ENCODE measurements around the gene EXOC5.
A peak's percentile ranks its signal among the peaks of the same experiment; 100 is the strongest.

The EXOC5 gene

GRCh38 chr14:57268161-57269069 is at the start of gene EXOC5, which contains the start of gene AP5M1:
Gene EXOC5 (minus strand): TSS chr14:57268905. CDS start chr14:57268648, 257 bp downstream.
Gene AP5M1 (plus strand): TSS chr14:57268971. CDS start chr14:57269315, 344 bp downstream.
- H3K27me3 Mint-ChIP-seq, result no peaks in the 10 kb centered on the region
- peak within 1 kb of the TSS; percentile 92 to 100 for H3K4me3 Mint-ChIP-seq
- H3K27ac Mint-ChIP-seq, result peak within 1 kb of the TSS; percentile 100
- peak; percentile 91 for DNase-seq
- no peaks in the 10 kb centered on the region for H3K9me3 Mint-ChIP-seq
- ATAC-seq (replicated peaks), result peak; percentile 90 to 92
- peaks cover 11 to 15% of the 10 kb centered on the region in 2 donors for H3K36me3 Mint-ChIP-seq
- peaks cover 28 to 48% of the 10 kb centered on the region in 2 donors for H3K4me1 Mint-ChIP-seq

DNA sequence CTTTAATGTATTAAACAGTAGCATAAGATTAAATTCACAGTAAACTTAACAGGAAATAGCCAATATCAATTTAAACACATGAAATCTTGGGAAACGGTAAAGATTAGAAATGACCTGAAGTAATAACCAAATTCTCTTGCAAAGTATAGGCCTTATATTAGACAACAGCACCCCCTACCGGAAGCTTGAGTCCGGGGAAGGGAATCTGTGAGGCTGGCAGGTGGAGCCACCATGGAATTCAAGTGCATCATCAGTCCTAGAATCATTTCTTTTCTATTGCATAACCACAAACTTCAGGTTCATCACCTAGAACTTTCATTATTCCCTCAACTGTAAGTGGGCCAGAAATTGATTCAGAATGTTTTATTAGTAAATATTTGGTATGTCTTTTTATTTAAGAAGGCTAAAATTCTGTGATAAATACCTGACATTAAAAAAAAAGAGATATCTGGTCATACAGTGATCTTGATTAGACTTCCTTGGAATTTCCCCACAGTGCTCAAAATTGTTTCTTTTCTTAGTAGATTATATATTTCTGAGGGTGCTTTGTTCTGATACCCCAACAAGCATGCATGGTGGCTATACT is 48.6 kb upstream of the EXOC5 start:
- Mint-ChIP-seq H3K4me1 (peaks cover 2 to 6% of the 10 kb centered on the region in 2 donors), H3K27ac (no peak overlapping the region), H3K27me3 (peaks cover 0 to 6% of the 10 kb centered on the region in 2 donors), H3K4me3 (no peak overlapping the region), H3K36me3 (no peaks in the 10 kb centered on the region), H3K9me3 (peaks cover 5% of the 10 kb centered on the region in 2 donors)
- DNase-seq, result peak; percentile 42
- ATAC-seq (replicated peaks), result peak; percentile 69 to 74

DNA sequence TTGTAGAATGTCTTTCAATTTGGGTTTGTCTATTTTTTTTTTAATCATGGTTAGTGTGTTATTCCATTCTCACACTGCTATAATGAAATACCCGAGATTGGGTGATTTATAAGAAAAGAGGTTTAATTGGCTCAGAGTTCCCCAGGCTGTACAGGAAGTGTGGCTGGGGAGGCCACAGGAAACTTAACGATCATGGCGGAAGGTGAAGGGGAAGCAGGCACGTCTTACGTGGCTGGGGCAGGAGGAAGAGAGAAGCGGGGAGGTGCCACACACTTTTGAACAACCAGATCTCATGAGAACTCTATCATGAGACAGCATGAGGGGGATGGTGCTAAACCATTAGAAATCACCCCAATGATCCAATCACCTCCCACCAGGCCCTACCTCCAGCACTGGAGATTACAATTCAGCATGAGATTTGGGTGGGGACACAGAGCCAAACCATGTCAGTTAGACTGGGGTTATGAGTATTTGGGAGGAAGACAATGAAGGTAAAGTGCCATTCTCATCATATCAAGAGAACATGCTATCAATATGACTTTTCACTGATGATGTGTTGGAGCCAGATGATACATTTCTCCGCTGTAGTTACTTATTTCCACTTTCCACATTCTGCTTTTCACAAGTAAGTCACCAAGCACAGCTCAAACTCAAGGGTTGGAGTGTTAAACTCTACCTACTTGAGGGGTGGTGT is 45.8 kb upstream of the EXOC5 start:
- DNase-seq (no peak), ATAC-seq (replicated peaks) (no peak)
- Mint-ChIP-seq H3K27me3 (peaks cover 0 to 6% of the 10 kb centered on the region in 2 donors), H3K4me3 (no peak overlapping the region), H3K36me3 (no peaks in the 10 kb centered on the region), H3K9me3 (peaks cover 5% of the 10 kb centered on the region in 2 donors), H3K4me1 (peaks cover 2 to 6% of the 10 kb centered on the region in 2 donors), H3K27ac (no peak overlapping the region)

- Mint-ChIP-seq H3K9me3 (no peaks in the 10 kb centered on the region), H3K27ac (no peak overlapping the region), H3K27me3 (peaks cover 15 to 24% of the 10 kb centered on the region in 2 donors), H3K4me3 (no peak overlapping the region), H3K36me3 (no peaks in the 10 kb centered on the region), H3K4me1 (no peaks in the 10 kb centered on the region)
- no peak for DNase-seq
- ATAC-seq (replicated peaks), result no peak
Measured at GRCh38 chr14:57302883-57303282, 34.2 kb upstream of the EXOC5 start.

- Mint-ChIP-seq H3K9me3 (no peaks in the 10 kb centered on the region), H3K27me3 (peaks cover 8 to 10% of the 10 kb centered on the region in 2 donors), H3K36me3 (peaks cover 0 to 2% of the 10 kb centered on the region in 2 donors), H3K27ac (no peak overlapping the region), H3K4me1 (no peaks in the 10 kb centered on the region), H3K4me3 (no peak overlapping the region)
- ATAC-seq (replicated peaks) (no peak), DNase-seq (no peak)
Measured at GRCh38 chr14:57299511-57299910, 30.8 kb upstream of the EXOC5 start.

GRCh38 chr14:57297852-57298251 is 29.1 kb upstream of the EXOC5 start:
- H3K4me3 Mint-ChIP-seq, result no peak overlapping the region

GRCh38 chr14:57295239-57295638 is 26.5 kb upstream of the EXOC5 start:
- Mint-ChIP-seq H3K9me3 (no peaks in the 10 kb centered on the region), H3K36me3 (peaks cover 0 to 2% of the 10 kb centered on the region in 2 donors), H3K4me3 (no peak overlapping the region), H3K27me3 (no peaks in the 10 kb centered on the region), H3K27ac (no peak overlapping the region), H3K4me1 (no peaks in the 10 kb centered on the region)
- ATAC-seq (replicated peaks) (no peak), DNase-seq (no peak)

More at GRCh38 chr14:57297852-57298251, 29.1 kb upstream of the EXOC5 start:
- ATAC-seq (replicated peaks), result no peak
- DNase-seq, result no peak
- H3K4me1 Mint-ChIP-seq, result no peaks in the 10 kb centered on the region
- H3K36me3 Mint-ChIP-seq, result peaks cover 0 to 2% of the 10 kb centered on the region in 2 donors
- H3K27ac Mint-ChIP-seq, result no peak overlapping the region
- no peaks in the 10 kb centered on the region for H3K27me3 Mint-ChIP-seq
- no peaks in the 10 kb centered on the region for H3K9me3 Mint-ChIP-seq

GRCh38 chr14:57293866-57294837 is 25.4 kb upstream of the EXOC5 start:
- no peak for DNase-seq
- Mint-ChIP-seq H3K4me1 (no peaks in the 10 kb centered on the region), H3K9me3 (no peaks in the 10 kb centered on the region), H3K36me3 (peaks cover 0 to 2% of the 10 kb centered on the region in 2 donors), H3K27me3 (no peaks in the 10 kb centered on the region), H3K4me3 (no peak overlapping the region), H3K27ac (no peak overlapping the region)
- ATAC-seq (replicated peaks), result no peak

- DNase-seq, result no peak
Measured at GRCh38 chr14:57291692-57292647, 23.3 kb upstream of the EXOC5 start.

DNA sequence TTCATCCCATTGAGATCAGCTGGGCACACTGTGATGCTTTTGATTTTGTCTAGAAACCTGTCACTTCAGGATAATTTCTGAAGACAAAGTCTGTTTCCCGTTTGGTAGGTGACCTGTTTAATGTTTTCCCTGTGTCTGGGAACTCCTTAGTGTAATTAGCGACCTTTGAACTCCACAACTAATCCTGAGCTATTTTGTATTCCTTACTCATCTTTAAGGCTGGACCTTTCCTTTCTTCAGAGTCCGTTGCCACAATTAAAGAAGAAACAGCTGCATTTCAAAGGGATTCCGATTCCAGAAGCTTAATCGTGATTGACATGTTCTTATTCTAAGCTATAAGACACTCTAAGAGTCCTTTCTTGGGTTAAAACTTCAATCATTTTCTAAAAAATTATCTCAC is 22.0 kb upstream of the EXOC5 start:
- H3K9me3 Mint-ChIP-seq, result no peaks in the 10 kb centered on the region
- ATAC-seq (replicated peaks), result no peak
- H3K36me3 Mint-ChIP-seq, result peaks cover 0 to 5% of the 10 kb centered on the region in 2 donors
- H3K4me1 Mint-ChIP-seq, result no peaks in the 10 kb centered on the region
- H3K27me3 Mint-ChIP-seq, result no peaks in the 10 kb centered on the region
- no peak overlapping the region for H3K27ac Mint-ChIP-seq
- DNase-seq, result no peak
- H3K4me3 Mint-ChIP-seq, result no peak overlapping the region

More at GRCh38 chr14:57291692-57292647, 23.3 kb upstream of the EXOC5 start:
- ATAC-seq (replicated peaks), result no peak
- Mint-ChIP-seq H3K36me3 (peaks cover 0 to 5% of the 10 kb centered on the region in 2 donors), H3K4me1 (no peaks in the 10 kb centered on the region), H3K9me3 (no peaks in the 10 kb centered on the region), H3K27me3 (no peaks in the 10 kb centered on the region), H3K27ac (no peak overlapping the region), H3K4me3 (no peak overlapping the region)

DNA sequence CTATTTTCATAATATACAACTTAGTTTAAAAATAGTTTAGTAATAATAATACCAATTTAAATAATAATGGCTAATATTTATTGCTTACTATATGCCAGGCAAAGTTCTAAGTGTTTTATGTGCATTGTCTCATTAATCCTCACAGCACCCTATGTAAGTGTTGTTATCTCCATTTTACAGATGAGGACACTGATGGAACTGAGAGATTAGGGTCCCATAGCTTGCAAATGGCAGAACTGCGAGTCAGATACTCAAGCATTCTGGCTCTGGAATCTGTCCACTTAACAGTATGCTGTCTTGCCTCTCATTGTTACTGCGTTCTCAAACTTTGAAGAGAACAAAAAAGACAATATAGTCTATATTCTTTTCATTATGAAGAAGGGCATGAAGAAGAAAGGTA is 19.0 kb upstream of the EXOC5 start:
- ATAC-seq (replicated peaks), result no peak
- H3K4me3 Mint-ChIP-seq, result no peak overlapping the region
- DNase-seq, result no peak
- no peak overlapping the region for H3K27ac Mint-ChIP-seq
- no peaks in the 10 kb centered on the region for H3K9me3 Mint-ChIP-seq
- no peaks in the 10 kb centered on the region for H3K4me1 Mint-ChIP-seq
- H3K27me3 Mint-ChIP-seq, result no peaks in the 10 kb centered on the region
- peaks cover 17 to 18% of the 10 kb centered on the region in 2 donors for H3K36me3 Mint-ChIP-seq

DNA sequence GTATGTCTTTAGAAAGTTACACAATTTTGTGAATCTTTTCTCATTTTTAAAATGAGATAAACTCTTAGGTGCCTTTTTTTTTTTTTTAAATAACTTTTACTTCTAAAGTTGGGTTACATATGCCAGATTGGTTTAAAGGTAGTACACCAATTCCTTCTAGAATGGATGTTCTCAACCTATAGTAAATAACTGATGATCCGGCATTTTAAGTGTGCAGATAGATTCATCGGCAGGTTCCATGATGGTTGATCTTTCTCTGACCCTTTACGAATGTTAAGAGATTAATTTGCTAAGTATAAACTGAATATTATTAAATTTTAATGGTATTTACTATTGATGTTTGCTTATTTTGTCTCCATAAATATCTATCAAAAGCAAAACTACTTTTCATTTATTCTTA is 8.4 kb upstream of the EXOC5 start:
- Mint-ChIP-seq H3K27me3 (no peaks in the 10 kb centered on the region), H3K4me1 (peaks cover 0 to 9% of the 10 kb centered on the region in 2 donors), H3K27ac (no peak overlapping the region), H3K4me3 (no peak overlapping the region), H3K9me3 (no peaks in the 10 kb centered on the region), H3K36me3 (peaks cover 24 to 40% of the 10 kb centered on the region in 2 donors)
- ATAC-seq (replicated peaks), result no peak
- no peak for DNase-seq

All from stimulated activated naive B cell treated with anti-CD40 and anti-IgM and Interleukin-4, amounts not matched to agents 10 μg/mL and 1 μg/mL and 100 μg/mL, for 72 hours (primary cell).